AG10803 (cell line): Measurements from ENCODE around the gene TANC1.
A peak's percentile ranks its signal among the peaks of the same experiment; 100 is the strongest.
"Not testable (repeated sequence)": the region's sequence is repeated elsewhere in the genome, so short reads cannot be mapped to it uniquely, and the experiment has no call there.

Experiments
- DNase-seq: peaks from one replicate; pipeline ENCODE4 v3.0.0; 2010; ENCODE audit warnings: low read depth
- H3K4me3 ChIP-seq: 2 replicates; pipeline ENCODE4 v1.5.1; 2011; ENCODE audit warnings: mild to moderate bottlenecking, low read length, control low read depth
- TF ChIP-seq, protein P1 (sequence below): conservative IDR thresholded peaks from 2 replicates; pipeline ENCODE4 v1.5.1; 2011; ENCODE audit warnings: mild to moderate bottlenecking, low read length, control low read depth, inconsistent platforms

TANC1 gene

DNA sequence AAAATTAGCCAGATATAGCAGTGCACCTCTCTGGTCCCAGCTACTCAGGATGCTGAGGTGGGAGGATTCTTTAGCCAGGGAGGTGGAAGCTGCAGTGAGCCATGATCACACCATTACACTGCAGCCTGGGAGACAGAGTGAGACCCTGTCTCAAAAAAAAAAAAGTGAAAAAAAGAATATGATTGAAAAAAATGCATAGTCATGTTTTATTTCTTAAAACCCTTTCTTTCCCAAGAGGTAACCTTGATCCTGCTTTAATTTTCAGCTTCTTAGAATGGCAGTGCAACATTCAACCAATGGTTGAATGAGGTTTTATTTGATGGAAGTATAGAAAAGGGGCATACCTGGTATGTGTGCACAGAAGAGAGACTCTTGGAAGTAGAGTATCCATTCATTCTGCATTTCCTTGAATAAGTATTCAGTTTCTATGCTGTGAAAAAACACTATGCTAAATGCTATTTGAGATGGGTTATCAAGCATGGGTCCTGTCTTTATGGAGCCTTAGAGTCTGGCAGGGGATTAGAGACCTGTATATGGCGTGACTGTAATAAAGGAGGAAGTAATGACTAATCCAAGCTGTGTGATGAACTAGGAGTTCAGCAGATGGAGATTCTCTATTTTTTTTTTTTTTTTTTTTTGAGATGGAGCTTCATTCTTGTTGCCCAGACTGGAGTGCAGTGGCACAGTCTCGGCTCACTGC is 171.8 kb downstream of the TANC1 start:
- H3K4me3 ChIP-seq: no peak overlapping the region
- TF ChIP-seq, protein P1, sequence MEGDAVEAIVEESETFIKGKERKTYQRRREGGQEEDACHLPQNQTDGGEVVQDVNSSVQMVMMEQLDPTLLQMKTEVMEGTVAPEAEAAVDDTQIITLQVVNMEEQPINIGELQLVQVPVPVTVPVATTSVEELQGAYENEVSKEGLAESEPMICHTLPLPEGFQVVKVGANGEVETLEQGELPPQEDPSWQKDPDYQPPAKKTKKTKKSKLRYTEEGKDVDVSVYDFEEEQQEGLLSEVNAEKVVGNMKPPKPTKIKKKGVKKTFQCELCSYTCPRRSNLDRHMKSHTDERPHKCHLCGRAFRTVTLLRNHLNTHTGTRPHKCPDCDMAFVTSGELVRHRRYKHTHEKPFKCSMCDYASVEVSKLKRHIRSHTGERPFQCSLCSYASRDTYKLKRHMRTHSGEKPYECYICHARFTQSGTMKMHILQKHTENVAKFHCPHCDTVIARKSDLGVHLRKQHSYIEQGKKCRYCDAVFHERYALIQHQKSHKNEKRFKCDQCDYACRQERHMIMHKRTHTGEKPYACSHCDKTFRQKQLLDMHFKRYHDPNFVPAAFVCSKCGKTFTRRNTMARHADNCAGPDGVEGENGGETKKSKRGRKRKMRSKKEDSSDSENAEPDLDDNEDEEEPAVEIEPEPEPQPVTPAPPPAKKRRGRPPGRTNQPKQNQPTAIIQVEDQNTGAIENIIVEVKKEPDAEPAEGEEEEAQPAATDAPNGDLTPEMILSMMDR: no peak
- DNase-seq: peak; percentile 79

- H3K4me3 ChIP-seq, DNase-seq: not testable (repeated sequence)
Observed at GRCh38 chr2:159140821-159141220, 172.4 kb downstream of the TANC1 start.

DNA sequence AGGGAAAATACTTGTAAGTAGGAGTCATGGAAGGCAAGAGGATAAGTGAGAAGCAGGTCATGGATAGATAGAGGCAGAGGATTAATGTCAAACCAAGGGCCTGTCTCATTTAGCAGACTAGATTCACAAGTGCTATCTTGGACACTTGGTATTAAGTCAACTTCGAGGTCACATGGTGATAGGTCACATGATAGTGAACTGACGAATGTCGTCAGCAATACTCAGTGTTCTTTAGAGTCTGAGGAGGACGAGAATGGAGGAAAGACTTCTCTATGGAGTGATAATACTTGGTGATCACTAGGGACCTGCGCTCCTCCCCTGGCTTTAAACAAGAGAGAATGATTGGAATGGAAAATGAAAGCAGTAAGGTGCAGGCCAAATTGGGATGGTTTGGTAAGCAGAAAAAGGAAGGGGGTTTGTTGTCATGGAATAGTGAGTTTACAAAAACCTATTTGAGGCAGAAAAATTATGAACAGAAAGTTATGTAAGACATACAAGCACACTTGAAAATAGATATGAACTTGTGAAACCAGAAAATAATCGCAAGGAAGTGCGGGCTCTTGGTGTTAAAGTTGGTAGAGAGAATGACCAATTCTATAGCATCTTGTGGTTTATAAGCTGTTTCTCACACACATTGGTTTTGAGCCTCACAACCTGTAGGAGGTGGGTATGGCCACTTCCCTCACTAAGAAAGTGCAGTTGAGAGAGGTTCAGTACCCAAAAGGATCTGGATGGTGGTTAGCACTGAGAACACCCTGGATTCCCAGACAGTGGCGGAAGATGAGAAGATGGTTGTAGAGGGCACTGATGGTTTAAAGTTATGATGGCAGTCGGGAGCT is 176.6 kb downstream of the TANC1 start:
- H3K4me3 ChIP-seq: no peak overlapping the region
- TF ChIP-seq, protein P1: no peak
- DNase-seq: no peak

- TF ChIP-seq, protein P1: no peak
- no peak for DNase-seq
- no peak overlapping the region for H3K4me3 ChIP-seq
Observed at GRCh38 chr2:159145745-159146354, 177.4 kb downstream of the TANC1 start.

GRCh38 chr2:159146996-159147666 is 178.7 kb downstream of the TANC1 start:
- TF ChIP-seq, protein P1: no peak
- no peak for DNase-seq
- no peak overlapping the region for H3K4me3 ChIP-seq

DNA sequence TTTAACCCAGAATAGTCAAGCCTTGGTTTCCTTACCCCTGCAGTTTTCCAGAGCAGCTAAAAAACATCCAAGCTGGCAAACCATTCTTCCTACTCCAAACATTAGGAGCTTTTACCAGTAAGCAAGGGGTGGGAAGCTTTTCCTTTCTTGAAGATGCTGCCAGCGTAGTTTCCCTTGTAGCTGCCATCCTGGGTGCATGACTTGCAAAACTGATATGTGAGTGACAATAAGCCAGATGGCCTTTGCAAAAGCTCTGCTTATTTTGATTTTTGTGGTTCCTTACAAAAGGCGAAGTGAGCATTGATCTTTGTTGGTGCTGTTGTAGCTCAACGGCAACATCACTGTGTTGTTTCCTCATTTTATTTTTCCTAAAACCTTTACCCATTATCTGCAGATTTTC is 179.2 kb downstream of the TANC1 start:
- TF ChIP-seq, protein P1: no peak
- H3K4me3 ChIP-seq: no peak overlapping the region
- no peak for DNase-seq

GRCh38 chr2:159148901-159149300 is 180.5 kb downstream of the TANC1 start:
- DNase-seq: no peak
- H3K4me3 ChIP-seq: no peak overlapping the region
- TF ChIP-seq, protein P1: no peak
